HCT116 (cell line): ENCODE data around the gene CSH2. TPM values are rescaled to one million over a fixed set of nuclear protein-coding genes. Genes with fewer than 3 reads are reported as not detected.
"Not testable (repeated sequence)": the region's sequence is repeated elsewhere in the genome, so short reads cannot be mapped to it uniquely, and the experiment has no call there.

ENCODE experiments used
- ATAC-seq: fragments of 200-7000 bp; cut with Tn5 transposase; 2 replicates; pipeline ENCODE4 v1.9.1; 2020; ENCODE audit warnings: mild to moderate bottlenecking, moderate library complexity
- BruUV-seq: library from RNA; stranded (reverse); fragments of 400-500 nt; replicated peaks from 2 replicates; lab custom pipeline; 2021; lab: Mats Ljungman, UMichigan
- CTCF ChIA-PET: fragments of 300-600 bp; sonication (Branson Sonifier 250); formaldehyde crosslinking; loops from one replicate; lab custom pipeline; 2021; ENCODE audit warnings: antibody characterized with exemption; lab: Charles Lee
- POLR2A ChIA-PET: fragments of 300-600, 350-600 bp; sonication (Branson Sonifier 250); formaldehyde crosslinking; loops from one replicate; lab custom pipeline; 2021; ENCODE audit warnings: antibody characterized with exemption; lab: Charles Lee
- RAD21 ChIA-PET, 2 experiments: fragments of 300-600 bp; sonication (Branson Sonifier 250); formaldehyde crosslinking; loops; one replicate each; lab custom pipeline; 2023; ENCODE audit warnings: low total read pairs in 2 of 2; ENCODE audit not compliant: uncharacterized antibody in 2 of 2, unreplicated experiment in 2 of 2, low non-redundant PET in 1 of 2; lab: Charles Lee
- DNase-seq: peaks from one replicate; pipeline ENCODE4 v3.0.0-alpha.2; 2010; ENCODE audit warnings: low read depth, low spot score
- H2AFZ ChIP-seq: fragments of 200-600 bp; shearing (Covaris generic), sonication (generic); 2 replicates; pipeline ENCODE4 v1.6.1; 2017; ENCODE audit warnings: low read depth, mixed run types, mixed read lengths, antibody characterized with exemption, low read length; ENCODE audit not compliant: poor library complexity, severe bottlenecking
- H3K27ac ChIP-seq: 2 replicates; pipeline ENCODE4 v1.5.1; 2012; ENCODE audit warnings: low read depth, low read length
- H3K27me3 ChIP-seq: fragments of 200-600 bp; sonication (generic); 2 replicates; pipeline ENCODE4 v1.6.1; 2016; ENCODE audit warnings: mixed run types, low read length, mixed read lengths; ENCODE audit not compliant: insufficient read depth
- H3K36me3 ChIP-seq, 2 experiments: fragments of 200-500 bp in 1 of 2; fragments of 200-600 bp in 1 of 2; sonication (Bioruptor generic) in 1 of 2; sonication (generic) in 1 of 2; 2 replicates each; pipeline versions ENCODE4 v1.5.1 to v1.6.1; 2014 to 2016; ENCODE audit warnings: low read length in 2 of 2, inconsistent platforms in 1 of 2, mixed read lengths in 1 of 2, mixed run types in 1 of 2; ENCODE audit not compliant: insufficient read depth in 2 of 2, control insufficient read depth in 1 of 2
- H3K4me1 ChIP-seq, 2 experiments: fragments of 200-600 bp in 1 of 2; sonication (generic) in 1 of 2; 2 replicates each; pipeline versions ENCODE4 v1.5.1 to v1.6.1; 2012 to 2017; ENCODE audit warnings: low read length in 2 of 2, inconsistent platforms in 1 of 2, mild to moderate bottlenecking in 1 of 2, mixed read lengths in 1 of 2, mixed run types in 1 of 2, moderate library complexity in 1 of 2; ENCODE audit not compliant: insufficient read depth in 2 of 2, control insufficient read depth in 1 of 2
- H3K4me2 ChIP-seq: fragments of 200-600 bp; sonication (generic); 2 replicates; pipeline ENCODE4 v1.6.1; 2017; ENCODE audit warnings: mixed run types, low read length, mixed read lengths
- H3K4me3 ChIP-seq, 2 experiments: fragments of 200-600 bp in 1 of 2; sonication (generic) in 1 of 2; replicated peaks in 1 of 2; 2 replicates each; pipeline ENCODE4 v1.5.1; 2011 to 2016; ENCODE audit warnings: low read length in 2 of 2, control low read depth in 1 of 2, low read depth in 1 of 2, mild to moderate bottlenecking in 1 of 2, mixed read lengths in 1 of 2, mixed run types in 1 of 2
- H3K79me2 ChIP-seq: fragments of 200-600 bp; sonication (generic); 2 replicates; pipeline ENCODE4 v1.6.1; 2017; ENCODE audit warnings: mild to moderate bottlenecking, mixed run types, low read length, moderate library complexity, mixed read lengths; ENCODE audit not compliant: insufficient read depth
- H3K9ac ChIP-seq: fragments of 200-600 bp; sonication (generic); 2 replicates; pipeline ENCODE4 v1.6.1; 2016; ENCODE audit warnings: low read length, mixed read lengths
- H3K9me2 ChIP-seq: fragments of 200-600 bp; sonication (generic), shearing (Covaris generic); 2 replicates; pipeline ENCODE4 v1.6.1; 2017; ENCODE audit warnings: mixed run types, mild to moderate bottlenecking, moderate library complexity; ENCODE audit not compliant: insufficient read depth
- H3K9me3 ChIP-seq, 2 experiments: fragments of 200-500 bp in 1 of 2; fragments of 200-600 bp in 1 of 2; sonication (Bioruptor generic) in 1 of 2; sonication (generic) in 1 of 2; 2 replicates each; pipeline ENCODE4 v1.6.1; 2014 to 2017; ENCODE audit warnings: low read length in 2 of 2, mixed read lengths in 2 of 2, inconsistent platforms in 1 of 2, low read depth in 1 of 2, mild to moderate bottlenecking in 1 of 2, mixed run types in 1 of 2, moderate library complexity in 1 of 2; ENCODE audit not compliant: control insufficient read depth in 1 of 2, insufficient read depth in 1 of 2
- H4K20me1 ChIP-seq: fragments of 200-600 bp; sonication (generic), shearing (Covaris generic); 2 replicates; pipeline ENCODE4 v1.6.1; 2017; ENCODE audit warnings: mixed run types, mild to moderate bottlenecking, moderate library complexity; ENCODE audit not compliant: insufficient read depth
- CBX3 ChIP-seq: IDR thresholded peaks from 2 replicates; pipeline ENCODE4 v1.6.1; 2012; ENCODE audit warnings: low read depth
- CEBPB ChIP-seq: IDR thresholded peaks from 2 replicates; pipeline ENCODE4 v1.6.1; 2012; ENCODE audit warnings: low read depth
- CTCF ChIP-seq, 3 experiments: fragments of 200-600 bp in 1 of 3; sonication (generic) in 1 of 3; IDR thresholded peaks in 2 of 3; conservative IDR thresholded peaks in 1 of 3; 2 replicates each; pipeline ENCODE4 v1.5.1; 2012 to 2017; ENCODE audit warnings: low read depth in 2 of 3, low read length in 2 of 3, antibody characterized with exemption in 1 of 3, borderline replicate concordance in 1 of 3, control low read depth in 1 of 3, mild to moderate bottlenecking in 1 of 3, mixed read lengths in 1 of 3, mixed run types in 1 of 3, moderate library complexity in 1 of 3; ENCODE audit not compliant: insufficient read depth in 1 of 3
- EGR1 ChIP-seq: IDR thresholded peaks from 2 replicates; pipeline ENCODE4 v1.6.1; 2012; ENCODE audit warnings: low read depth
- EZH2phosphoT487 ChIP-seq: fragments of 200-600 bp; IDR thresholded peaks from 2 replicates; pipeline ENCODE4 v1.6.1; 2018; ENCODE audit warnings: antibody characterized with exemption, borderline replicate concordance
- FOSL1 ChIP-seq: IDR thresholded peaks from 2 replicates; pipeline ENCODE4 v1.6.1; 2012; ENCODE audit warnings: low read depth
- JUND ChIP-seq: IDR thresholded peaks from 2 replicates; pipeline ENCODE4 v1.6.1; 2012
- MAX ChIP-seq: IDR thresholded peaks from 2 replicates; pipeline ENCODE4 v1.6.1; 2012
- POLR2AphosphoS5 ChIP-seq: IDR thresholded peaks from 2 replicates; pipeline ENCODE4 v1.6.1; 2011; ENCODE audit warnings: mild to moderate bottlenecking, low read depth, low read length, moderate library complexity
- RAD21 ChIP-seq: IDR thresholded peaks from 2 replicates; pipeline ENCODE4 v1.6.1; 2012; ENCODE audit warnings: low read depth, mild to moderate bottlenecking
- TCF7L2 ChIP-seq: IDR thresholded peaks from 2 replicates; pipeline ENCODE4 v1.7.0; 2011; ENCODE audit warnings: borderline replicate concordance, inconsistent platforms; ENCODE audit not compliant: insufficient read depth, insufficient read length; ENCODE audit errors: extremely low read depth
- ZFX ChIP-seq: fragments of 450-650 bp; IDR thresholded peaks from 2 replicates; pipeline ENCODE4 v1.6.1; 2017
- intact Hi-C: fragments of 100-400 bp; cut with micrococcal nuclease; formaldehyde crosslinking; loops from 2 replicates; pipeline ENCODE4 v1.10.0; 2022
- total RNA-seq: library from RNA; stranded (reverse); gene quantifications from one replicate; pipeline ENCODE4 v1.2.1, GENCODE V29; 2021; ENCODE audit not compliant: unreplicated experiment
- TF ChIP-seq, protein P1 (sequence below): IDR thresholded peaks from 2 replicates; pipeline ENCODE4 v1.6.1; 2012; ENCODE audit warnings: low read depth
- TF ChIP-seq, protein P2 (sequence below): IDR thresholded peaks from 2 replicates; pipeline ENCODE4 v1.6.1; 2012

CSH2 gene
- total RNA-seq, 1 experiment from 2014 or later = not detected

DNA sequence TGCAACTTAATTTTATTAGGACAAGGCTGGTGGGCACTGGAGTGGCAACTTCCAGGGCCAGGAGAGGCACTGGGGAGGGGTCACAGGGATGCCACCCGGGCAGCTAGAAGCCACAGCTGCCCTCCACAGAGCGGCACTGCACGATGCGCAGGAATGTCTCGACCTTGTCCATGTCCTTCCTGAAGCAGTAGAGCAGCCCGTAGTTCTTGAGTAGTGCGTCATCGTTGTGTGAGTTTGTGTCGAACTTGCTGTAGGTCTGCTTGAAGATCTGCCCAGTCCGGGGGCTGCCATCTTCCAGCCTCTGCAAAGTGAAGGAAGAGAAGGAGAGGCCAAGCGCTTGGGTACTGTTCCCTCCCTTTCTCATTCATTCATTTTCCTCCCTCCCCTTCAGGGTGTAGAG lies 43.7 kb upstream of the CSH2 start:
- H4K20me1 ChIP-seq, RAD21 ChIA-PET, H3K9ac ChIP-seq, intact Hi-C loops, H3K27ac ChIP-seq, H3K9me2 ChIP-seq, H3K4me1 ChIP-seq, H3K79me2 ChIP-seq, H3K36me3 ChIP-seq, DNase-seq, POLR2A ChIA-PET, BruUV-seq, H3K4me3 ChIP-seq, H3K9me3 ChIP-seq, H3K4me2 ChIP-seq, H2AFZ ChIP-seq, ATAC-seq, H3K27me3 ChIP-seq: not testable (repeated sequence)
- CTCF ChIA-PET = interaction anchor here (1.5 to 3.7 kb wide), 3 partner anchors 29 to 216 kb away, joined by 8 to 90 read pairs (median 77); no protein-coding TSS in a partner anchor

- H3K4me1 ChIP-seq = no peaks in the 10 kb centered on the region
- no peaks in the 10 kb centered on the region for H3K79me2 ChIP-seq
- ChIA-PET CTCF (interaction anchor here (1.0 to 1.5 kb wide), 4 partner anchors 30 to 217 kb away, joined by 3 to 8 read pairs (median 4); no protein-coding TSS in a partner anchor), POLR2A (no interaction called here), RAD21 (no interaction called here)
- intact Hi-C loops = no loop called here
- TF ChIP-seq POLR2AphosphoS5 (no peak), EGR1 (no peak), JUND (no peak), TCF7L2 (no peak), FOSL1 (no peak), RAD21 (no peak), EZH2phosphoT487 (no peak), MAX (no peak), CTCF (IDR thresholded peaks at IDR 0.05 in 2 of 3, conservative IDR thresholded peaks at IDR 0.05 in 1 of 3; ENCODE audit: borderline replicate concordance in 1 of 3, insufficient read depth in 1 of 3, low read depth in 2 of 3, low read length in 2 of 3) (no peak), CEBPB (no peak), CBX3 (no peak), ZFX (no peak)
- TF ChIP-seq, protein P1, sequence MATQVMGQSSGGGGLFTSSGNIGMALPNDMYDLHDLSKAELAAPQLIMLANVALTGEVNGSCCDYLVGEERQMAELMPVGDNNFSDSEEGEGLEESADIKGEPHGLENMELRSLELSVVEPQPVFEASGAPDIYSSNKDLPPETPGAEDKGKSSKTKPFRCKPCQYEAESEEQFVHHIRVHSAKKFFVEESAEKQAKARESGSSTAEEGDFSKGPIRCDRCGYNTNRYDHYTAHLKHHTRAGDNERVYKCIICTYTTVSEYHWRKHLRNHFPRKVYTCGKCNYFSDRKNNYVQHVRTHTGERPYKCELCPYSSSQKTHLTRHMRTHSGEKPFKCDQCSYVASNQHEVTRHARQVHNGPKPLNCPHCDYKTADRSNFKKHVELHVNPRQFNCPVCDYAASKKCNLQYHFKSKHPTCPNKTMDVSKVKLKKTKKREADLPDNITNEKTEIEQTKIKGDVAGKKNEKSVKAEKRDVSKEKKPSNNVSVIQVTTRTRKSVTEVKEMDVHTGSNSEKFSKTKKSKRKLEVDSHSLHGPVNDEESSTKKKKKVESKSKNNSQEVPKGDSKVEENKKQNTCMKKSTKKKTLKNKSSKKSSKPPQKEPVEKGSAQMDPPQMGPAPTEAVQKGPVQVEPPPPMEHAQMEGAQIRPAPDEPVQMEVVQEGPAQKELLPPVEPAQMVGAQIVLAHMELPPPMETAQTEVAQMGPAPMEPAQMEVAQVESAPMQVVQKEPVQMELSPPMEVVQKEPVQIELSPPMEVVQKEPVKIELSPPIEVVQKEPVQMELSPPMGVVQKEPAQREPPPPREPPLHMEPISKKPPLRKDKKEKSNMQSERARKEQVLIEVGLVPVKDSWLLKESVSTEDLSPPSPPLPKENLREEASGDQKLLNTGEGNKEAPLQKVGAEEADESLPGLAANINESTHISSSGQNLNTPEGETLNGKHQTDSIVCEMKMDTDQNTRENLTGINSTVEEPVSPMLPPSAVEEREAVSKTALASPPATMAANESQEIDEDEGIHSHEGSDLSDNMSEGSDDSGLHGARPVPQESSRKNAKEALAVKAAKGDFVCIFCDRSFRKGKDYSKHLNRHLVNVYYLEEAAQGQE = no peak
- TF ChIP-seq, protein P2, sequence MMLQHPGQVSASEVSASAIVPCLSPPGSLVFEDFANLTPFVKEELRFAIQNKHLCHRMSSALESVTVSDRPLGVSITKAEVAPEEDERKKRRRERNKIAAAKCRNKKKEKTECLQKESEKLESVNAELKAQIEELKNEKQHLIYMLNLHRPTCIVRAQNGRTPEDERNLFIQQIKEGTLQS = no peak
- H3K4me3 ChIP-seq = no peak overlapping the region
- no peaks in the 10 kb centered on the region for H4K20me1 ChIP-seq
- BruUV-seq = no TSS peak
- H3K27ac ChIP-seq = no peak overlapping the region
- no peaks in the 10 kb centered on the region for H3K27me3 ChIP-seq
- no peak overlapping the region for H3K9ac ChIP-seq
- ATAC-seq = no peak
- H3K9me2 ChIP-seq = no peaks in the 10 kb centered on the region
- H3K9me3 ChIP-seq = no peaks in the 10 kb centered on the region
- no peak overlapping the region for H3K4me2 ChIP-seq
- DNase-seq = no peak
- no peak overlapping the region for H2AFZ ChIP-seq
- H3K36me3 ChIP-seq = no peaks in the 10 kb centered on the region
These were observed 43.2 kb upstream of the CSH2 start for GRCh38 chr17:63916566-63917185.
